GM21619 (cell line): Measurements from ENCODE around the gene PROX2.

Experiments
- ATAC-seq: cut with Tn5 transposase; IDR thresholded peaks from one replicate; pipeline ENCODE4 v1.9.1; 2021; ENCODE audit not compliant: unreplicated experiment

The PROX2 gene

DNA sequence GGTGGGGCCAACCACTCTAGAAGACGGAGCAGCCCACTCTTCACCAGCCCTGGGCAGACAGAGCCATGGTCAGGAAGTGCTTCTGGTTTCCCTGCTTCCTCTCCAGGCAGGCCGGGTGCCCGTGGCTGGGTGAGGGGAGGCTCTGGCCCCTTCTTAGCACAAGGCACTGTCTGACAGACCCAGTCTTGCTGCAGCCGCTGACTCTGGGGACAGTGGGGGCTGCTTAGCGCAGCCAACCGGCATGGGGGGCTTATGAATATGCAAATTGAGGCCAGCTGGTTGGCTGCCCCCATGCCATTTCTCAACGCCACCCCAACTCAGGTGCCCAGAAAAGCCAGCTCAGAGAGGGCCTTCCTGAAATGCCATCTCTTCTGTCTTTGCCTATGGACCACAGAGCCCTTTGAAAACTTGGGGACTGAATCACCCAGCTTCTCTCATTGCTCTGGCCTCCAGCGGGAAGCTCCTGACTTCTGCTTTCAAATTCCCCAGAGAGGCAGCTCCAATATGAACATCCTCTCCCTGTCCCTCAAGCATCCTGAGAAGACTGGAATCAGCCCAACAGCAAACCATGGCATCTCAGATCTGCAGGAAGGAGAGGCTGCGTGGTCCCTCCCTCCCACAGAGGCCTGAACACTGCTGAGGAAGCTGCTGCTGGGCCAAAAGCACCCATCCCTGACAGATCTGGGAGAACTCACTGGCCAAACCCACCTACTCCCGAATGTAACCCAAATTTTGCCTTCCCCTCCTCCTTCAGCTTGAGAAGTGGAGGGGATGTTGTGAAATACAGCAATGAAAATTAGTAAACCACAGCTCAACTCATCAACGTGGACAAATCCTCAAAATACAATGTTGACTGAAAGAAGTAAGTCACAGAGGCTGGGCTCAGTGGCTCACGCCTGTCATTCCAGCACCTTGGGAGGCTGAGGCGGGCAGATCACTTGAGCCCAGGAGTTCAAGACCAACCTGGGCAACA, at the start of gene PROX2:
Gene PROX2, minus strand, starts transcription at position 205 of the 973 bp plus-strand sequence. CDS start 12,311 bp downstream, outside the sequence.
- no peak for ATAC-seq

DNA sequence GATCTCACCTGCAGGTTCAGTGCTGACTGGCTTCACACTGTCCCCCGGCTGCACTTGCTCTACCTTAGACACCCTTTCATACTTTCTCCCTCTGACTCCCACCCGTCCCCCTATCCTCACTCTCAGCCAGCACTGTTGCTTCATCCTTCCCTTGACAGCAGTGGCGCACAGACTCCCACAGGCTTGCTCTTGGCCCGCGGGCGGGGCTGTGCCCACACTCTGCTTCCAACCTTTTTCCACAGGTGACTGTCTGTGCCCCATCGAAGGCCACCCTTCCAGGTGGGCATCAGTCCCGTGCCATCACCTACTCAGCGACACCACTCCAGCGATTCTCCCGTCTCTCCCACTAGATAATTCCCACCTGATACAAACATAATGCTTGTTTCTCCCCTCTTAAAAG, 48.1 kb upstream of the PROX2 start:
- no peak for ATAC-seq

DNA sequence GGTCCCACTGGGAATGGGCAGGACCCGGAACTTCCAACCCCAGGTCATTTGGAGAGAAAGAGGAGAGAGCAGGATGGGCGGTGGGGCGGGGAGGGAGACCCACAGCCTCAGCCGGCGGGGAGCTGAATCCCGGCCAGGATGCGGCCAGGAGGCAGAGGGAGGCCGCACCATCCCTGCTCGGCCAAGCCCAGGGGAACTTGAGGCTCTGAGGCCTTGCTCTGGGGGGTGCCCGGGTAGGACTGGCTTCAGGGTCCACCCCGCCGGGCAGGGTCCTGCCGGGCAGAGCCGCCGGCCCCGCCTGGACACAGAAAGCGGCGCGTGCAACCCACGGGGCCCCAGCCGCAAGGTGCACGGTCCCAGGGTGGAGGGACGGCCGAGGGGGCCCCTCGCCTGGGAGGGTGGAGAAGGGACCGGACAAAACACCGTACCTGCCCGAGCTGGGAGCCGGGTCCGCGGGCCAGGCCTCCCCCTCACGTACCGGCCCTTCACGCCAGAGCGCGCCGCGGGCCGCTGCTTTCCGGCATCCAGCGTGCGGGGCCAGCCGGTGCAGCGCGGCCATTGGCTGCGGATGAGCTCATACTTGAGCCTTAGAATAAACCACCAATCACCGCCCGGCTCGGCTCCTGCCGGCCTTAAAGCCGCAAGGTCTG, 46.9 kb upstream of the PROX2 start, which contains the start of gene RPS6KL1:
Gene RPS6KL1, minus strand, starts transcription at position 509 of the 650 bp plus-strand sequence. CDS start 1,719 bp downstream, outside the sequence.
- ATAC-seq: peak; percentile 95

DNA sequence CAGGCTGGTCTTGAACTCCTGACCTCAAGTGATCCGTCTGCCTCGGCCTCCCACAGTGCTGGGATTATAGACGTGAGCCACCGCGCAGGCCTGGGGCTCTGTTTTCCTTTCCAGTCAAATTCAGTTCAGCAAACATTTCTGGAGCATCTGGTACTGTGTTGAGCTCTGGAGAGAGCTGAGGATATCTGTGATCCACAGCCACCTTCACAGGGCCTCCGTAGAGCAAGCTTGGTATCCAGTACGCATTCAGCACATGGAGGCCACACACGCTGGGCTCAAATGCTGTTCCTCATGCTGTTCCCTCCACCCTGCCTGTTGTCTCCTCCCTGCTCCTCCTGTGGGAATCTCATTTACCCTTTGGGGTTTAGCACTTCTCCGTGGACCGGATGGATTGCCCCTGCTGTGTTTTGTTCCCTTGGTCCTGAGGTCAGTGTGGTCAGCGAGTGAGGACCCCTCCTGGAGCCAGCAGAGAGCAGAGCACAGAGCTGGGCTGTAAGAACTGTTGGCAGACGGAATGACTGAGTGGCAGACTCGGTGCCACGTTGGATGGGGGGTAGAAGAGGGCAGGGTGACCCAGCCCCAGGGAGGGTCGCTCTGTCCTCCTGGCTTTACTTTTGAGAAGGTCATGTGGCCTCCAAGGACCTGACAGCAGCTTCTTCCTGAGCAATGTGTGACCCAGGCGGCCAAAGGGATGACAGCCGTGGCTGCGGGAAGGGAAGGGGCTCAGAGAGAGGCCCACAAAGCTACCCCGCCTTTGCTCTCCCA, 46.2 kb upstream of the PROX2 start:
- ATAC-seq: no peak

GRCh38 chr14:74921053-74921620, 45.2 kb upstream of the PROX2 start:
- ATAC-seq: no peak

- ATAC-seq: no peak
Observed at GRCh38 chr14:74920281-74920680, 44.3 kb upstream of the PROX2 start.

GRCh38 chr14:74919421-74920165, 43.6 kb upstream of the PROX2 start:
- ATAC-seq: no peak

- no peak for ATAC-seq
Observed at GRCh38 chr14:74918380-74918779, 42.4 kb upstream of the PROX2 start.

- ATAC-seq: no peak
Observed at GRCh38 chr14:74917646-74918081, 41.7 kb upstream of the PROX2 start.

GRCh38 chr14:74917178-74917543, 41.2 kb upstream of the PROX2 start:
- ATAC-seq: no peak

- no peak for ATAC-seq
Observed at GRCh38 chr14:74915826-74916225, 39.9 kb upstream of the PROX2 start.

GRCh38 chr14:74915426-74915825, 39.5 kb upstream of the PROX2 start:
- ATAC-seq: no peak

GRCh38 chr14:74913986-74914573, 38.1 kb upstream of the PROX2 start:
- no peak for ATAC-seq

- no peak for ATAC-seq
Observed at GRCh38 chr14:74913393-74913910, 37.5 kb upstream of the PROX2 start.

DNA sequence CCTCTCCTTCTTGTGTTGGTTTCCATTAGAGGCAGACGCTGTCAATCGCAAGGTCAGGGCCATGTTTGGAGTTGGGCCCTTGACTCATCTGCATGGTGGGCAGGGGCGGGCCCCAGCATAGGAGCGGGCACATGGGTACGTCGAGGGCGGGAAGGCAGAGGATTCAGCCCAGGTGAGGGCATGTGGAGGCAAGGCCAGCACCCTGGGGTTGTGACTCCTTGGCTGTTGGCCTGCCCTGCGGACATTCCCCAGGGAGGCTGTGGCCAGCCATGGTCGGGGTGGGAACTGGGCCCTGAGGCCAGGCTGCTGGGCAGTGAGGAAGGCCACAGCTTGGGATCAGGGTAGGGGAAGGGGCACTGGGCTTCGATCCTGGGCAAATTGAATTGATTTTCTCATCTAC, 36.9 kb upstream of the PROX2 start:
- no peak for ATAC-seq

DNA sequence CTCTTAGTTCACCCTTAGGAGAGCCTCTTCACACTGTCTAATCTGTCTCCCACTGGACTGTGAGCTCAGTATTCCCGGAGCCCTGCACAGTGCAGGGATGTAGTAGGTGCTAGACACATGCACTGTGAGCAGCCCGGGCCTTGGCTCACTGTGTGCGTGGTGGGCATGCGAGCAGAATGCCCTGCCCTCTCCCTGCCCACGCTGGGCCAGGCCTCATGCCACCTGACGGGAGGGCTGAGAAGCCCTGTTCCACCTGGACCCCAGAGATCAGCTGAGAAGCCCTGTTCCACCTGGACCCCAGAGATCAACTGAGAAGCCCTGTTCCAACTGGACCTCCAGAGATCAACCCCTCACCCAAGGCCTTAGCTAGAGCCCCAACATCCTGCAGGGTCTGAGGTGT, 36.2 kb upstream of the PROX2 start:
- no peak for ATAC-seq

- no peak for ATAC-seq
Observed at GRCh38 chr14:74911704-74912103, 35.8 kb upstream of the PROX2 start.

DNA sequence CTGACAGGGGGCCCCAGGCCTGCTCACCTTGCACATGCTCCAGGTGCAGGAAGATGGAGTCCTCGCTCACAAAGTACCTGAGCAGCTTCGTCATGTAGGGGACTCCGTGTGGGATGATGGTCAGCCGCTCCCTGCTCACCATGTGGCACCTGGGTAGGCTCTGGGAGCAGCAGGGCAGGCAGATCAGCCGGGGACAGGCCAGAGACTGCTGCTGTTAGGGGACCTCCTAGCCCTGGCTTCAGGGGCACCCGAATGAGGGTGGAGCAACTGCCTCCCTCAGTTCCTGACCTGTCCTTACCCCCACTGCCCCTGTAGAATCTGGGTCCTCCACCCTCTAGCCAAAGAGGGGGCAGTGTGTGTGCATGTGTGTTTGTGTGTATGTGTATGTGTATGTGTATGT, 35.3 kb upstream of the PROX2 start:
- no peak for ATAC-seq

- ATAC-seq: no peak
Observed at GRCh38 chr14:74910556-74910955, 34.6 kb upstream of the PROX2 start.

DNA sequence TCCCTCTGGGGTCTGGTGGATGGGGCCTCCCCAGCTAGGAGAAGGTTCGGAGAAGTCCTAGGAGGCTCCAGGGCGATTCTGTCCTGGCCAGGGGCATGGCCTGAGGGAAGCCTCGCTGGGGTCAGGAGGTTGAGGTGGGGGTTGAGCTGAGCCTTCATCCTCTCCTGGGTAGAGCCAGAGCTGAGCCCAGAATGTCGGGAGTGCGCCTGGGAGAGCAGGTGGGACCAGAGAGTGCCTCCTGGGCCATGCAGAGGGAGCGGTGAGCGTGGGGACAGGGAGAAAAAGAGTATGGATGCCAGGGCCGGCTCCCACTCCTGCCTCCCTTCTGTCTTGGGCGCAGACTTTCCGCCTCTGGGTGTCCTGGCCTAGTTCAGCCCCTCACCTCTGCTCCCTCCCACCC, 34.0 kb upstream of the PROX2 start:
- ATAC-seq: no peak
